ENCODE data around the gene ICE2. TPM values are rescaled to one million over a fixed set of nuclear protein-coding genes. Genes with fewer than 3 reads are reported as not detected.
A peak's percentile ranks its signal among the peaks of the same experiment; 100 is the strongest.

Gene ICE2
- total and polyA plus RNA-seq, 2 experiments from 2014 or later = 64.2 to 64.3 TPM

GRCh38 chr15:60485365-60486055 is 6.6 kb upstream of the ICE2 start:
- Mint-ChIP-seq H3K4me3 (no peak overlapping the region), H3K27ac (no peak overlapping the region), H3K27me3 (ENCODE audit: insufficient read depth, low read depth, poor library complexity) (peaks cover 2% of the 10 kb centered on the region), H3K9me3 (no peaks in the 10 kb centered on the region), H3K4me1 (peaks cover 4% of the 10 kb centered on the region; the same call in 2 of the 3 replicates), H3K36me3 (ENCODE audit: low read depth) (no peaks in the 10 kb centered on the region)
- H3K9me2 ChIP-seq (ENCODE audit: insufficient read depth) = no peaks in the 10 kb centered on the region
- no peaks in the 10 kb centered on the region for H3K4me1 ChIP-seq (ENCODE audit: insufficient read depth)
- no peak overlapping the region for H2AFZ ChIP-seq
- no peaks in the 10 kb centered on the region for H3F3A ChIP-seq (replicated peaks; ENCODE audit: low read depth)
- no peaks in the 10 kb centered on the region for H3K36me3 ChIP-seq (ENCODE audit: insufficient read depth)
- no peak overlapping the region for H3K4me2 ChIP-seq
- no peak overlapping the region for H3K4me3 ChIP-seq
- TF ChIP-seq ZNF114 (CRISPR knock-in tag; IDR thresholded peaks at IDR 0.05) (no peak), ZNF331 (CRISPR knock-in tag; IDR thresholded peaks at IDR 0.05; ENCODE audit: low read depth) (no peak), STAT1 (IDR thresholded peaks at IDR 0.05; ENCODE audit: unreplicated experiment) (no peak), POLR2AphosphoS5 (IDR thresholded peaks at IDR 0.05; ENCODE audit: low read depth) (no peak), NANOG (IDR thresholded peaks at IDR 0.05; ENCODE audit: borderline replicate concordance) (no peak), JUNB (IDR thresholded peaks at IDR 0.05; ENCODE audit: unreplicated experiment) (no peak), EZH2 (IDR thresholded peaks at IDR 0.05; ENCODE audit: low read depth, unreplicated experiment) (no peak), CREB1 (CRISPR knock-in tag; IDR thresholded peaks at IDR 0.05; ENCODE audit: low read depth) (no peak), EZH2phosphoT487 (IDR thresholded peaks at IDR 0.05; ENCODE audit: unreplicated experiment) (no peak), ETS1 (IDR thresholded peaks at IDR 0.05) (no peak)
- TF ChIP-seq, protein P1, sequence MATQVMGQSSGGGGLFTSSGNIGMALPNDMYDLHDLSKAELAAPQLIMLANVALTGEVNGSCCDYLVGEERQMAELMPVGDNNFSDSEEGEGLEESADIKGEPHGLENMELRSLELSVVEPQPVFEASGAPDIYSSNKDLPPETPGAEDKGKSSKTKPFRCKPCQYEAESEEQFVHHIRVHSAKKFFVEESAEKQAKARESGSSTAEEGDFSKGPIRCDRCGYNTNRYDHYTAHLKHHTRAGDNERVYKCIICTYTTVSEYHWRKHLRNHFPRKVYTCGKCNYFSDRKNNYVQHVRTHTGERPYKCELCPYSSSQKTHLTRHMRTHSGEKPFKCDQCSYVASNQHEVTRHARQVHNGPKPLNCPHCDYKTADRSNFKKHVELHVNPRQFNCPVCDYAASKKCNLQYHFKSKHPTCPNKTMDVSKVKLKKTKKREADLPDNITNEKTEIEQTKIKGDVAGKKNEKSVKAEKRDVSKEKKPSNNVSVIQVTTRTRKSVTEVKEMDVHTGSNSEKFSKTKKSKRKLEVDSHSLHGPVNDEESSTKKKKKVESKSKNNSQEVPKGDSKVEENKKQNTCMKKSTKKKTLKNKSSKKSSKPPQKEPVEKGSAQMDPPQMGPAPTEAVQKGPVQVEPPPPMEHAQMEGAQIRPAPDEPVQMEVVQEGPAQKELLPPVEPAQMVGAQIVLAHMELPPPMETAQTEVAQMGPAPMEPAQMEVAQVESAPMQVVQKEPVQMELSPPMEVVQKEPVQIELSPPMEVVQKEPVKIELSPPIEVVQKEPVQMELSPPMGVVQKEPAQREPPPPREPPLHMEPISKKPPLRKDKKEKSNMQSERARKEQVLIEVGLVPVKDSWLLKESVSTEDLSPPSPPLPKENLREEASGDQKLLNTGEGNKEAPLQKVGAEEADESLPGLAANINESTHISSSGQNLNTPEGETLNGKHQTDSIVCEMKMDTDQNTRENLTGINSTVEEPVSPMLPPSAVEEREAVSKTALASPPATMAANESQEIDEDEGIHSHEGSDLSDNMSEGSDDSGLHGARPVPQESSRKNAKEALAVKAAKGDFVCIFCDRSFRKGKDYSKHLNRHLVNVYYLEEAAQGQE (IDR thresholded peaks at IDR 0.05; ENCODE audit: unreplicated experiment) = no peak
- TF ChIP-seq, protein P2, sequence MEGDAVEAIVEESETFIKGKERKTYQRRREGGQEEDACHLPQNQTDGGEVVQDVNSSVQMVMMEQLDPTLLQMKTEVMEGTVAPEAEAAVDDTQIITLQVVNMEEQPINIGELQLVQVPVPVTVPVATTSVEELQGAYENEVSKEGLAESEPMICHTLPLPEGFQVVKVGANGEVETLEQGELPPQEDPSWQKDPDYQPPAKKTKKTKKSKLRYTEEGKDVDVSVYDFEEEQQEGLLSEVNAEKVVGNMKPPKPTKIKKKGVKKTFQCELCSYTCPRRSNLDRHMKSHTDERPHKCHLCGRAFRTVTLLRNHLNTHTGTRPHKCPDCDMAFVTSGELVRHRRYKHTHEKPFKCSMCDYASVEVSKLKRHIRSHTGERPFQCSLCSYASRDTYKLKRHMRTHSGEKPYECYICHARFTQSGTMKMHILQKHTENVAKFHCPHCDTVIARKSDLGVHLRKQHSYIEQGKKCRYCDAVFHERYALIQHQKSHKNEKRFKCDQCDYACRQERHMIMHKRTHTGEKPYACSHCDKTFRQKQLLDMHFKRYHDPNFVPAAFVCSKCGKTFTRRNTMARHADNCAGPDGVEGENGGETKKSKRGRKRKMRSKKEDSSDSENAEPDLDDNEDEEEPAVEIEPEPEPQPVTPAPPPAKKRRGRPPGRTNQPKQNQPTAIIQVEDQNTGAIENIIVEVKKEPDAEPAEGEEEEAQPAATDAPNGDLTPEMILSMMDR (conservative IDR thresholded peaks at IDR 0.05; ENCODE audit: low read depth in 2 of 2) = no peak
- TF ChIP-seq, protein P3, sequence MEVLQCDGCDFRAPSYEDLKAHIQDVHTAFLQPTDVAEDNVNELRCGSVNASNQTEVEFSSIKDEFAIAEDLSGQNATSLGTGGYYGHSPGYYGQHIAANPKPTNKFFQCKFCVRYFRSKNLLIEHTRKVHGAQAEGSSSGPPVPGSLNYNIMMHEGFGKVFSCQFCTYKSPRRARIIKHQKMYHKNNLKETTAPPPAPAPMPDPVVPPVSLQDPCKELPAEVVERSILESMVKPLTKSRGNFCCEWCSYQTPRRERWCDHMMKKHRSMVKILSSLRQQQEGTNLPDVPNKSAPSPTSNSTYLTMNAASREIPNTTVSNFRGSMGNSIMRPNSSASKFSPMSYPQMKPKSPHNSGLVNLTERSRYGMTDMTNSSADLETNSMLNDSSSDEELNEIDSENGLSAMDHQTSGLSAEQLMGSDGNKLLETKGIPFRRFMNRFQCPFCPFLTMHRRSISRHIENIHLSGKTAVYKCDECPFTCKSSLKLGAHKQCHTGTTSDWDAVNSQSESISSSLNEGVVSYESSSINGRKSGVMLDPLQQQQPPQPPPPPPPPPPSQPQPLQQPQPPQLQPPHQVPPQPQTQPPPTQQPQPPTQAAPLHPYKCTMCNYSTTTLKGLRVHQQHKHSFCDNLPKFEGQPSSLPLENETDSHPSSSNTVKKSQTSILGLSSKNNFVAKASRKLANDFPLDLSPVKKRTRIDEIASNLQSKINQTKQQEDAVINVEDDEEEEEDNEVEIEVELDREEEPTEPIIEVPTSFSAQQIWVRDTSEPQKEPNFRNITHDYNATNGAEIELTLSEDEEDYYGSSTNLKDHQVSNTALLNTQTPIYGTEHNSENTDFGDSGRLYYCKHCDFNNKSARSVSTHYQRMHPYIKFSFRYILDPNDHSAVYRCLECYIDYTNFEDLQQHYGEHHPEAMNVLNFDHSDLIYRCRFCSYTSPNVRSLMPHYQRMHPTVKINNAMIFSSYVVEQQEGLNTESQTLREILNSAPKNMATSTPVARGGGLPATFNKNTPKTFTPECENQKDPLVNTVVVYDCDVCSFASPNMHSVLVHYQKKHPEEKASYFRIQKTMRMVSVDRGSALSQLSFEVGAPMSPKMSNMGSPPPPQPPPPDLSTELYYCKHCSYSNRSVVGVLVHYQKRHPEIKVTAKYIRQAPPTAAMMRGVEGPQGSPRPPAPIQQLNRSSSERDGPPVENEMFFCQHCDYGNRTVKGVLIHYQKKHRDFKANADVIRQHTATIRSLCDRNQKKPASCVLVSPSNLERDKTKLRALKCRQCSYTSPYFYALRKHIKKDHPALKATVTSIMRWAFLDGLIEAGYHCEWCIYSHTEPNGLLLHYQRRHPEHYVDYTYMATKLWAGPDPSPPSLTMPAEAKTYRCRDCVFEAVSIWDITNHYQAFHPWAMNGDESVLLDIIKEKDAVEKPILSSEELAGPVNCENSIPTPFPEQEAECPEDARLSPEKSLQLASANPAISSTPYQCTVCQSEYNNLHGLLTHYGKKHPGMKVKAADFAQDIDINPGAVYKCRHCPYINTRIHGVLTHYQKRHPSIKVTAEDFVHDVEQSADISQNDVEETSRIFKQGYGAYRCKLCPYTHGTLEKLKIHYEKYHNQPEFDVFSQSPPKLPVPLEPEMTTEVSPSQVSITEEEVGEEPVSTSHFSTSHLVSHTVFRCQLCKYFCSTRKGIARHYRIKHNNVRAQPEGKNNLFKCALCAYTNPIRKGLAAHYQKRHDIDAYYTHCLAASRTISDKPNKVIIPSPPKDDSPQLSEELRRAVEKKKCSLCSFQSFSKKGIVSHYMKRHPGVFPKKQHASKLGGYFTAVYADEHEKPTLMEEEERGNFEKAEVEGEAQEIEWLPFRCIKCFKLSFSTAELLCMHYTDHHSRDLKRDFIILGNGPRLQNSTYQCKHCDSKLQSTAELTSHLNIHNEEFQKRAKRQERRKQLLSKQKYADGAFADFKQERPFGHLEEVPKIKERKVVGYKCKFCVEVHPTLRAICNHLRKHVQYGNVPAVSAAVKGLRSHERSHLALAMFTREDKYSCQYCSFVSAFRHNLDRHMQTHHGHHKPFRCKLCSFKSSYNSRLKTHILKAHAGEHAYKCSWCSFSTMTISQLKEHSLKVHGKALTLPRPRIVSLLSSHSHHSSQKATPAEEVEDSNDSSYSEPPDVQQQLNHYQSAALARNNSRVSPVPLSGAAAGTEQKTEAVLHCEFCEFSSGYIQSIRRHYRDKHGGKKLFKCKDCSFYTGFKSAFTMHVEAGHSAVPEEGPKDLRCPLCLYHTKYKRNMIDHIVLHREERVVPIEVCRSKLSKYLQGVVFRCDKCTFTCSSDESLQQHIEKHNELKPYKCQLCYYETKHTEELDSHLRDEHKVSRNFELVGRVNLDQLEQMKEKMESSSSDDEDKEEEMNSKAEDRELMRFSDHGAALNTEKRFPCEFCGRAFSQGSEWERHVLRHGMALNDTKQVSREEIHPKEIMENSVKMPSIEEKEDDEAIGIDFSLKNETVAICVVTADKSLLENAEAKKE (CRISPR knock-in tag; IDR thresholded peaks at IDR 0.05) = no peak
- peak; percentile 79 for ATAC-seq
- no peaks in the 10 kb centered on the region for H3K27me3 ChIP-seq (ENCODE audit: insufficient read depth)
- no peaks in the 10 kb centered on the region for H3K79me2 ChIP-seq (replicated peaks; ENCODE audit: insufficient read depth)
- no peaks in the 10 kb centered on the region for H4K20me1 ChIP-seq (replicated peaks; ENCODE audit: insufficient read depth)
- peak; percentile 26 for DNase-seq (ENCODE audit: low spot score)
- H3K27ac ChIP-seq (ENCODE audit: low read depth) = no peak overlapping the region

Data from GM23338 (cell line).